Mucosa of descending colon (tissue), 3 donors: ENCODE data around the gene RPS6KA3. TPM values are rescaled to one million over a fixed set of nuclear protein-coding genes. Genes with fewer than 3 reads are reported as not detected.
"Not testable (repeated sequence)": the region's sequence is repeated elsewhere in the genome, so short reads cannot be mapped to it uniquely, and the experiment has no call there.

ENCODE experiments used
- ATAC-seq: fragments of 200-7000 bp; cut with Tn5 transposase; one replicate; pipeline ENCODE4 v1.9.1; 2020; ENCODE audit warnings: mild to moderate bottlenecking, moderate library complexity
- DNase-seq, 3 donors: peaks; one replicate each; pipeline ENCODE4 v3.0.0-alpha.2; 2020
- H3K36me3 ChIP-seq: fragments of 200-600 bp; one replicate; pipeline ENCODE4 v1.8.0; 2021; ENCODE audit warnings: low read depth, mild to moderate bottlenecking
- H3K4me1 ChIP-seq: fragments of 200-600 bp; one replicate; pipeline ENCODE4 v1.8.0; 2021; ENCODE audit warnings: low read depth, mild to moderate bottlenecking
- H3K4me3 ChIP-seq: fragments of 200-600 bp; one replicate; pipeline ENCODE4 v1.8.0; 2021; ENCODE audit warnings: mild to moderate bottlenecking
- H3K9me3 ChIP-seq: fragments of 200-600 bp; one replicate; pipeline ENCODE4 v1.8.0; 2021; ENCODE audit warnings: mild to moderate bottlenecking
- CTCF ChIP-seq: fragments of 200-600 bp; IDR thresholded peaks from one replicate; pipeline ENCODE4 v1.8.0; 2022; ENCODE audit warnings: antibody characterized with exemption, mild to moderate bottlenecking
- intact Hi-C, 2 donors: fragments of 100-400 bp; cut with DNase I in 1 of 2; cut with micrococcal nuclease in 1 of 2; formaldehyde crosslinking; loops; one replicate each; pipeline versions ENCODE4 v1.11.0 to v1.11.1; 2022; cut with DNase I, micrococcal nuclease
- total RNA-seq, 3 donors: library from RNA; stranded (reverse); fragmentation: NEBNext Ultra II Directional in 2 of 3; extraction: Animal tissue kit (Norgen Biotek cat#: 25700) in 2 of 3; gene quantifications; one replicate each; pipeline versions ENCODE4 v1.2.1 to v1.2.4, GENCODE V29; 2021 to 2023
- donor health status: DM: no; HTN: no; CAD: no; lungs with moderate emphysema.
- donor health status: DM: no; HTN: no; CAD: no.
- donor health status: DM: no; HTN: yes; CAD: no.

RPS6KA3 gene
- total RNA-seq, 3 donors from 2014 or later, result 73.6 to 80.1 (median 73.9) TPM

GRCh38 chrX:20253232-20253543, 13.5 kb downstream of the RPS6KA3 start:
- peak; percentile 40 for ATAC-seq

GRCh38 chrX:20252381-20253231, 14.1 kb downstream of the RPS6KA3 start:
- DNase-seq, result peak in 2 of 3 donors; percentile 85 to 87
- Histone ChIP-seq H3K36me3 (no peaks in the 10 kb centered on the region), H3K9me3 (no peaks in the 10 kb centered on the region), H3K4me1 (no peaks in the 10 kb centered on the region), H3K4me3 (no peak overlapping the region)
- peak; percentile 93 for ATAC-seq
- intact Hi-C loops, result loop anchor here (5.0 to 10.0 kb wide), 2 partner anchors 190 to 192 kb away; no protein-coding TSS in a partner anchor
- TF ChIP-seq CTCF, result peak; percentile 16

More at GRCh38 chrX:20253232-20253543, 13.5 kb downstream of the RPS6KA3 start:
- no peaks in the 10 kb centered on the region for H3K4me1 ChIP-seq
- no peak overlapping the region for H3K4me3 ChIP-seq
- H3K36me3 ChIP-seq, result no peaks in the 10 kb centered on the region
- no peaks in the 10 kb centered on the region for H3K9me3 ChIP-seq
- no peak for TF ChIP-seq CTCF
- intact Hi-C loops, result loop anchor here (5.0 to 10.0 kb wide), 2 partner anchors 189 to 192 kb away; no protein-coding TSS in a partner anchor
- DNase-seq, result no peak

GRCh38 chrX:20251691-20252090, 15.0 kb downstream of the RPS6KA3 start:
- no peak for TF ChIP-seq CTCF
- Histone ChIP-seq H3K9me3 (no peaks in the 10 kb centered on the region), H3K4me3 (no peak overlapping the region), H3K36me3 (no peaks in the 10 kb centered on the region), H3K4me1 (no peaks in the 10 kb centered on the region)
- ATAC-seq (no peak), DNase-seq (no peak)
- intact Hi-C loops, result loop anchor here (5.0 to 10.0 kb wide), 2 partner anchors 191 to 193 kb away; no protein-coding TSS in a partner anchor

GRCh38 chrX:20250146-20250545, 16.6 kb downstream of the RPS6KA3 start:
- ATAC-seq, H3K4me3 ChIP-seq: not testable (repeated sequence)
- intact Hi-C loops, result loop anchor here (5.0 to 10.0 kb wide), 2 partner anchors 192 to 195 kb away; no protein-coding TSS in a partner anchor

GRCh38 chrX:20248592-20249192, 18.0 kb downstream of the RPS6KA3 start:
- no peaks in the 10 kb centered on the region for H3K4me1 ChIP-seq
- ATAC-seq, result no peak
- no peak for TF ChIP-seq CTCF
- DNase-seq, result no peak
- H3K9me3 ChIP-seq, result no peaks in the 10 kb centered on the region
- no peaks in the 10 kb centered on the region for H3K36me3 ChIP-seq
- intact Hi-C loops, result no loop called here
- no peak overlapping the region for H3K4me3 ChIP-seq

More at GRCh38 chrX:20250146-20250545, 16.6 kb downstream of the RPS6KA3 start:
- H3K36me3 ChIP-seq, DNase-seq, H3K9me3 ChIP-seq, H3K4me1 ChIP-seq: not testable (repeated sequence)

GRCh38 chrX:20244931-20245330, 21.8 kb downstream of the RPS6KA3 start:
- ATAC-seq (no peak), DNase-seq (no peak)
- Histone ChIP-seq H3K4me3 (no peak overlapping the region), H3K36me3 (no peaks in the 10 kb centered on the region), H3K9me3 (no peaks in the 10 kb centered on the region), H3K4me1 (no peaks in the 10 kb centered on the region)
- no peak for TF ChIP-seq CTCF
- intact Hi-C loops, result no loop called here
